Prostate gland (tissue), 2 donors: ENCODE results near the gene TBC1D7. TPM values are rescaled to one million over a fixed set of nuclear protein-coding genes. Genes with fewer than 3 reads are reported as not detected.

Experiments
- DNase-seq: peaks from one replicate; pipeline ENCODE4 v3.0.0-alpha.2; 2019; ENCODE audit warnings: low spot score
- H3K27ac ChIP-seq, 2 donors: fragments of 200-600 bp; sonication (generic); 2 replicates each; pipeline ENCODE4 v1.5.1; 2017 to 2019
- H3K27me3 ChIP-seq: fragments of 200-600 bp; sonication (generic); replicated peaks from 2 replicates; pipeline ENCODE4 v1.5.1; 2019; ENCODE audit not compliant: insufficient read depth
- H3K36me3 ChIP-seq, 2 donors: fragments of 200-600 bp; sonication (generic); 1 replicate in 1 of 2; 2 replicates in 1 of 2; pipeline versions ENCODE4 v1.5.1 to v1.8.1; 2017 to 2019
- H3K4me1 ChIP-seq: fragments of 200-600 bp; sonication (generic); replicated peaks from 2 replicates; pipeline ENCODE4 v1.5.1; 2019
- H3K4me3 ChIP-seq, 2 donors: fragments of 200-600 bp; sonication (generic); 2 replicates each; pipeline ENCODE4 v1.5.1; 2017 to 2019
- H3K9me3 ChIP-seq: fragments of 200-600 bp; sonication (generic); 2 replicates; pipeline ENCODE4 v1.5.1; 2017
- CTCF ChIP-seq, 4 experiments: fragments of 200-600 bp in 2 of 4; fragments of 450-650 bp in 2 of 4; sonication (generic) in 2 of 4; IDR thresholded peaks; 1 replicate in 3 of 4; 2 replicates in 1 of 4; pipeline ENCODE4 v1.5.1; 2016 to 2019; ENCODE audit warnings: antibody characterized with exemption in 4 of 4, mild to moderate bottlenecking in 2 of 4, moderate library complexity in 2 of 4
- POLR2A ChIP-seq: fragments of 450-650 bp; IDR thresholded peaks from one replicate; pipeline ENCODE4 v1.6.1; 2016; ENCODE audit warnings: antibody characterized with exemption, mild to moderate bottlenecking
- POLR2AphosphoS5 ChIP-seq: sonication (generic); formaldehyde crosslinking; IDR thresholded peaks from one replicate; pipeline ENCODE4 v1.6.1; 2017; ENCODE audit warnings: antibody characterized with exemption
- WGBS: methylation state at CpG from one replicate; pipeline ENCODE4 v1.1.5; 2018; 5-methylcytosine and 5-hydroxymethylcytosine counted together
- intact Hi-C: fragments of 100-400 bp; cut with DNase I; formaldehyde crosslinking; loops from one replicate; pipeline ENCODE4 v1.14.2; 2022
- total RNA-seq, 2 donors: library from RNA; depleted of rRNA; stranded (reverse); fragments of >200 nt; gene quantifications; one replicate each; pipeline ENCODE4 v1.1.0, GENCODE V29; 2016

TBC1D7 gene
- total RNA-seq, 2 donors from 2014 or later: 11.6 to 27.9 TPM

GRCh38 chr6:13369591-13369990, 41.3 kb upstream of the TBC1D7 start:
- Histone ChIP-seq H3K4me3 (no peak overlapping the region), H3K36me3 (no peaks in the 10 kb centered on the region), H3K4me1 (no peaks in the 10 kb centered on the region), H3K27me3 (no peaks in the 10 kb centered on the region), H3K27ac (no peak overlapping the region), H3K9me3 (no peaks in the 10 kb centered on the region)
- no peak for TF ChIP-seq POLR2A
- DNase-seq: no peak
- intact Hi-C loops: no loop called here
- 0% methylated on average over 1 of the region's 1 CpG for WGBS

GRCh38 chr6:13368731-13369115, 40.4 kb upstream of the TBC1D7 start:
- no peak for DNase-seq
- Histone ChIP-seq H3K9me3 (no peaks in the 10 kb centered on the region), H3K36me3 (no peaks in the 10 kb centered on the region), H3K4me1 (no peaks in the 10 kb centered on the region), H3K27ac (no peak overlapping the region), H3K4me3 (no peak overlapping the region), H3K27me3 (no peaks in the 10 kb centered on the region)
- intact Hi-C loops: no loop called here
- TF ChIP-seq POLR2A (no peak), CTCF (IDR thresholded peaks at IDR 0.05) (no peak), POLR2AphosphoS5 (no peak)

GRCh38 chr6:13368079-13368730, 39.9 kb upstream of the TBC1D7 start:
- TF ChIP-seq CTCF (IDR thresholded peaks at IDR 0.05) (no peak), POLR2AphosphoS5 (no peak), POLR2A (no peak)
- no peak overlapping the region for H3K4me3 ChIP-seq
- no peaks in the 10 kb centered on the region for H3K27me3 ChIP-seq
- intact Hi-C loops: no loop called here
- no peak overlapping the region for H3K27ac ChIP-seq
- no peaks in the 10 kb centered on the region for H3K36me3 ChIP-seq
- DNase-seq: no peak
- 74% methylated on average over 7 of the region's 7 CpGs for WGBS
- H3K9me3 ChIP-seq: no peaks in the 10 kb centered on the region
- H3K4me1 ChIP-seq: no peaks in the 10 kb centered on the region

GRCh38 chr6:13367396-13367795, 39.1 kb upstream of the TBC1D7 start:
- H3K36me3 ChIP-seq: no peaks in the 10 kb centered on the region
- H3K27me3 ChIP-seq: no peaks in the 10 kb centered on the region
- H3K4me3 ChIP-seq: no peak overlapping the region
- H3K9me3 ChIP-seq: no peaks in the 10 kb centered on the region
- intact Hi-C loops: no loop called here
- no peak for DNase-seq
- TF ChIP-seq POLR2AphosphoS5 (no peak), CTCF (IDR thresholded peaks at IDR 0.05) (no peak), POLR2A (no peak)
- WGBS: 45% methylated on average over 3 of the region's 3 CpGs
- H3K27ac ChIP-seq: no peak overlapping the region
- H3K4me1 ChIP-seq: no peaks in the 10 kb centered on the region

GRCh38 chr6:13365320-13365719, 37.0 kb upstream of the TBC1D7 start:
- H3K9me3 ChIP-seq: no peaks in the 10 kb centered on the region
- no peak for TF ChIP-seq CTCF (IDR thresholded peaks at IDR 0.05)
- no peak for TF ChIP-seq POLR2AphosphoS5
- no peak for TF ChIP-seq POLR2A
- H3K27me3 ChIP-seq: no peaks in the 10 kb centered on the region
- intact Hi-C loops: no loop called here
- no peak for DNase-seq
- 95% methylated on average over 39 of the region's 39 CpGs for WGBS
- no peaks in the 10 kb centered on the region for H3K36me3 ChIP-seq
- H3K4me3 ChIP-seq: no peak overlapping the region
- no peak overlapping the region for H3K27ac ChIP-seq
- H3K4me1 ChIP-seq: no peaks in the 10 kb centered on the region
